Skeletal muscle satellite cell (primary cell): Measurements from ENCODE around the gene RPLP2.

Experiments used
- H3K27me3 ChIP-seq: 2 replicates; pipeline ENCODE4 v1.7.0; 2013; ENCODE audit warnings: low read length; ENCODE audit not compliant: control insufficient read depth, insufficient read depth
- H3K36me3 ChIP-seq: 2 replicates; pipeline ENCODE4 v1.7.0; 2013; ENCODE audit warnings: mild to moderate bottlenecking, control low read depth, low read length; ENCODE audit not compliant: insufficient read depth
- H3K4me1 ChIP-seq: 2 replicates; pipeline ENCODE4 v1.7.0; 2013; ENCODE audit warnings: low read length; ENCODE audit not compliant: control insufficient read depth, insufficient read depth
- H3K4me2 ChIP-seq: 2 replicates; pipeline ENCODE4 v1.7.0; 2013; ENCODE audit warnings: mild to moderate bottlenecking, low read length
- H3K4me3 ChIP-seq: 2 replicates; pipeline ENCODE4 v1.7.0; 2013; ENCODE audit warnings: low read length
- H3K9ac ChIP-seq: 2 replicates; pipeline ENCODE4 v1.7.0; 2013; ENCODE audit warnings: mild to moderate bottlenecking, low read depth, low read length, moderate library complexity
- H3K9me3 ChIP-seq: replicated peaks from 2 replicates; pipeline ENCODE4 v1.7.0; 2013; ENCODE audit warnings: mild to moderate bottlenecking, control low read depth, low read length

The RPLP2 gene

DNA sequence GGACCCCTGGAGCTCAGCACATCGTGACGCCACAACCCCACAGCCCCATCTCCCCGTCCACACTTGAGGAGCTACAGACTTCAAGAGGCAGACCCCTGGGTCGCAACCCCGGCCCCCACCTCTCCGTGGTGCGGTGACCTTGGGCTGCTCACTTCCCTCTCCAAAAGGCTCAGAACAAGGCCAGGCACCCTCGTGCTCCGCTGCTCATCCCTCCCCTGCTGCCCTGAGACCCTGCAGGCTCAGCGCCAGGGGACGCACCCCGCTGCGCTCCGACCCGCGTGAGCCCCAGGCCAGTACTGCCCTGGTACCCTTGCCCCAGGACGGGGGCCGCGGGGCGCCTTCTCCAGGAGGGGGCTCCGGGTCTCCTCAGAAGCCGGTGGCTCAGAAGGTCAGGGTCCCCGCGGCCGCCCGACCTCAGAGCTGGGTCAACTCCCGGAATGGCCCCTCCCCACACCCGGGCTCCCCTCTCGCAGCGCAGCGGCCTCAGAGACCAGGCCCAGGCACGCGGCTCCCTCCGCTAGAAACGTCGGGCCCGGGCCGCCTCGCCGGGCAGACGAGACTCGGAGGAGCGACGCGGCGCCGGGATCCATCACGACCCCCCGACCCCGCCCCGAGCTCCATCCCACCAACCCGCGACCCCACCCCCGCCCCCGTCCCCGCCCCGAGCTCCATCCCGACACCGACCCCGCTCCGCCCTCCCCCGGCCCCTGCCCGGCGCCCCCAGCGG, 33.0 kb upstream of the RPLP2 start:
- H3K4me3 ChIP-seq = peak overlapping the region; percentile 94
- H3K4me2 ChIP-seq = peak overlapping the region; percentile 97
- H3K9me3 ChIP-seq = no peaks in the 10 kb centered on the region
- peak overlapping the region; percentile 97 for H3K9ac ChIP-seq
- H3K4me1 ChIP-seq = peaks cover 42% of the 10 kb centered on the region
- H3K36me3 ChIP-seq = peaks cover 31% of the 10 kb centered on the region
- no peaks in the 10 kb centered on the region for H3K27me3 ChIP-seq

DNA sequence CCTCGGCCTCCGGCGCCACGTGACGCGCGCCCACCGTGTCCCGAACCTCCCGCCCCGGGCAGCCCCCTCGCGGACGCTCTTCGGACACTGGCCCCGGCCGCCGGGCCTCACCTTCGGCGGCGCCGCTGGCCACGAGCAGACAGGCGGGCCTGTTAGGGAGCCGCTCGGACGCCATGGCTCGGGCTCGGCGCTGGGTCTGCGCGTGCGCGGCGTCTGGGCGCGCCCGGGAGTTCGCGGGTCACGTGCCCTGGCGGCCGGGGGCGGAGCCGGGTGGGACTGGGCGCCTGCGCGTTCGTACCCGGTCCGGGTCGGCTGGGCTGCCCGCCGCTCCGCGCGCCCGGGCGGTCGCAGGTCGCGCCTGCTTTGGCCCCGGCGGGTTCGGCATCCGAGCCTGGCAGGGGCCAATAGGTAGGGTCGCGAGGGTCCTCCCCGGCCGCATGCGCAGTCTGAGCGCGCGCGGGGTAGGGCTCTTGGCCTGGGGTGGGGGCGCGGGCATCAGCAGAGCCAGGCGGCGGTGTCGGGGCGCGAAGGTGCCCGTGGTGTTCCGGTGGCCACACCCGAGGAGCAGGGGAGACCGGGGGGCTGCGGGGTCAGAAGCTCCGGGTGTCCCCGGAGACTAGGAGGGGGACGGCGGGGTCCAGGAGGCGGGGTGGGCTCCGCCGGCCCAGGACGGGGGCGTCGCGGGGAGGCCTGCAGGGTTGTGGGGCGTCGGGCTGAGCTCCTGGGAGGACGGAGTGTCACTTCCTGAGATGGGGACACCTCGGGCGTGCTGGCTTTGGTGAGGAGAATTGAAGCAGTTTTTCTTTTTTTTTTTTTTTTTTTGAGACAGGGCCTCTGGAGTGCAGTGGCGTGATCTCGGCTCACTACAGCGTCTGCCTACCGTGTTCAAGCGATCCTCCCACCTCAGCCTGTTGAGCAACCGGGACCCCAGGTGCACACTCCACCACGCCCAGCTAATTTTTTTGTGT, 32.2 kb upstream of the RPLP2 start, which contains the start of gene GATD1:
GATD1 (minus strand) TSS at position 200 of the 968 bp plus-strand sequence; CDS start at position 175, 25 bp downstream.
- H3K4me2 ChIP-seq = peak within 1 kb of the TSS; percentile 97
- no peaks in the 10 kb centered on the region for H3K27me3 ChIP-seq
- H3K4me3 ChIP-seq = peak within 1 kb of the TSS; percentile 94
- H3K9ac ChIP-seq = peak within 1 kb of the TSS; percentile 97
- peaks cover 23% of the 10 kb centered on the region for H3K36me3 ChIP-seq
- H3K9me3 ChIP-seq = no peaks in the 10 kb centered on the region
- peaks cover 39% of the 10 kb centered on the region for H3K4me1 ChIP-seq

DNA sequence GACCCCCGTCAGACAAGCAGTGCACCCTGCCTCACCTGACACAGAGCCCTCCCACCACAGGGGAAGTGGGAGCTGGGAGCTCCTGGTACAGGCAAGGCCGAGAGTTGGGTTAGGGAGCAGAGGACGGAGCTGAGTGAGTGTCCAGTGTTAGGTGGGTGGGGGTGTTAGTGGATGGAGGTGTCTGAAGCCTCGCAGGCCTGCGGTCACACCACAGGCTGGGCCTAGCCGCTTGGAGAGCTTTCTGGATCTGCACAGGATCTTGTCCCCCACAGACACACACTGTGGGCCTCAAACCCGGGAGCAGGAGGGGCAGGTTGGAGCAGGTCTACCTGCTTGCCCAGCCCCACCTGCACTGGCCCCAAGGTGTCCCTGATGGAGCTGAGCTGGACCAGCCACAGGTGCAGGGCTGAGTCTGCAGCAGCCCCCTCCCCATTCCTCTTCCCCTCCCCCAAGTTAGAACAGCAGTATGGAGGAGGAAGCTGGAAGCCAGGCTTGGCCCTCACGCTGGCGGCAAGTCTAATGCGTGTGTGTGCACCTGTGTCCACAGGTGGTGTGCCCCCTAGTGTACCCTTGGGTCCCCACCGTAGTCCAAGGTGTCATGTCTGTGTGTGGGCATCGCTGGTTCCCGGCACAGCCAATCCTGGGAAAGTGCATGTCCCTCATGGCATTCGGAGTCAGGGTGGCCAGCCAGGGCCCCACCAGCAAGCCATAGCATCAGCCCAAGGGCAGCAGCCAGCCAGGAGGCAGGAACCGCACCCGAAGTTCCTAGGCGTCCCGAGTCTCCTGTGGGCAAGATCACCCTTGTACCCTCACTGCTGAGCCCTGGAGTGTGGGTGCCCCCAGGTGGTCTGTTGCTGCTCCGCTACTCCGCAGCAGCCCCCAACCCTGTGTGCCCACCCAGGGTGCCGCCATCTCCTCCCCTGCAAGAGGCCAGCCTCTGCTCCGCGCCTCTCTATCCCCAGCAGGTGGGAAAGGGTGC, 30.5 kb upstream of the RPLP2 start:
- H3K4me1 ChIP-seq = peaks cover 40% of the 10 kb centered on the region
- H3K9ac ChIP-seq = no peak overlapping the region

DNA sequence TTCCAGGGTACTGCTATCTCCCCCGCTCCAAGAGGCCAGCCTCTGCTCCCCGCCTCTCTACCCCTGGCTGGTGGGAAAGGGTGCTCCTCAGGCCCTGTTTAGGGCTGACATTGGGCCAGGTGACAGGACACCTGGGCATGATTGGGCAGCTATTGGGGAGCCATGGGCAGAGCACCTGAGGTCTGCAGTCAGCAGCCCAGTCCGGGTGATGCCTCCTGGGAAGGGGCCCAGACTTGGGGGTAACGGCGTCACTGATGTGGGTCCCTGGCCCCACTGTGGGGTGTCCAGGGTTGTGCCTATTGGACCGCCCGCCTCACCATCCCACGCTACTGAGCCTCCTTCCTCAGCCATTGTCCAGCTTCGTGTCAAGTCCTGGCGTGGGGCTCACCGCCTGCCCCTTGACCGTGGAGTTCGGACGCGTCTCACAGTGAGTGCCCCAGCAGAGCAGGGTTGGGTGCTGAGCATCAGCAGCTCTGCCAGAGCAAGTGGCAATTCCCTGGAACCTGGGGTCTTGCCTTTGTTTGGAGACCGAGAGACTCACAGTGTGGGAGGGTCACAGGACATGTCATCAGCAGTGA, 29.7 kb upstream of the RPLP2 start:
- Histone ChIP-seq H3K27me3 (no peaks in the 10 kb centered on the region), H3K4me2 (peak overlapping the region; percentile 13), H3K4me3 (no peak overlapping the region), H3K4me1 (peaks cover 37% of the 10 kb centered on the region), H3K9me3 (no peaks in the 10 kb centered on the region), H3K36me3 (peaks cover 7% of the 10 kb centered on the region), H3K9ac (no peak overlapping the region)

More for the DNA sequence above, 30.5 kb upstream of the RPLP2 start:
- Histone ChIP-seq H3K4me2 (no peak overlapping the region), H3K36me3 (peaks cover 10% of the 10 kb centered on the region), H3K4me3 (no peak overlapping the region), H3K9me3 (no peaks in the 10 kb centered on the region), H3K27me3 (no peaks in the 10 kb centered on the region)

DNA sequence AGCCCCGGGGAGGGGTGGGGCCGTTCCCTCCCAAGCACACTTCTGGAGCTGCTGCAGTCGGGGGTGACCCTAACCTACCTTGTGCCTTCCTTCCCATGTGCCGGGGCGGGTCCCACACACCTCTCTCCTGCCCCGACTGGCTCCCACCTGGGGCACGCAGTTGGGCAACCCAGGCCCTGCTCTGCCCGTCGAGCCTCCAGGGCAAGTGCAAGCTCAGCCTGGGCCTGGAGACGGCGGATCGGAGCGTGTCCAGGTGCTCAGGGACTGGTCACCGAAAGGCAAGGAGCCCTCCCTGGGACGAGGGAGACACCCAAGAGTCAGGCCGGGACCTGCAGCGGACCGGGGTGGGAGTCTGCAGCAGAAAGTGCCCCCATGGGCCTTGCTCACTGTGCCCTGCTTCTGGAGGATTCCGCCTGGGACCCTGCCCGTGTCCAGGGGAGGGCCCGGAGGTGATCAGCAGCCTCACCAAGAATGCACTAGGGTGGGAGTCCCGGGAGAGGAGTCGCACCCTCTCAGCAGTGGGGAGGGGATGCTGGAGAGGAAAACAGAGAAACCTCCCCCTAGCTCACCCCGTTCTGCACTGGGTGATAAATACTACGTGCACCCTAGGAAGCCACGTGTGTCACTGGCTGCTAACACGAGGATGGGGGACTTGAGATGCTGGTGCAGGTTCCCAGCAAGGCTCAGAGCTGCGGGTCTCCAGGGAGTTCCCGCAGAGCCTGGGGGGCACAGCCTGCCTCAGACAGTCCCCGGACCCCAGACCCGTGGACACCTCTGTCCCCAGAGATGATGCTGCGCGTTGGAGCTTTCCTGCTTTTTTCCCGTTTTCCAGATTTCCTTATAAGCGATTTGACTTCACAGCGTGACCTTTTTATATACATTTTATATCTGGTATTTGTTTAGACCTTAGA, 27.2 kb upstream of the RPLP2 start:
- peaks cover 7% of the 10 kb centered on the region for H3K36me3 ChIP-seq
- peak overlapping the region; percentile 38 for H3K9ac ChIP-seq
- peaks cover 24% of the 10 kb centered on the region for H3K4me1 ChIP-seq
- no peaks in the 10 kb centered on the region for H3K9me3 ChIP-seq
- no peak overlapping the region for H3K4me3 ChIP-seq
- peak overlapping the region; percentile 66 for H3K4me2 ChIP-seq
- H3K27me3 ChIP-seq = no peaks in the 10 kb centered on the region

DNA sequence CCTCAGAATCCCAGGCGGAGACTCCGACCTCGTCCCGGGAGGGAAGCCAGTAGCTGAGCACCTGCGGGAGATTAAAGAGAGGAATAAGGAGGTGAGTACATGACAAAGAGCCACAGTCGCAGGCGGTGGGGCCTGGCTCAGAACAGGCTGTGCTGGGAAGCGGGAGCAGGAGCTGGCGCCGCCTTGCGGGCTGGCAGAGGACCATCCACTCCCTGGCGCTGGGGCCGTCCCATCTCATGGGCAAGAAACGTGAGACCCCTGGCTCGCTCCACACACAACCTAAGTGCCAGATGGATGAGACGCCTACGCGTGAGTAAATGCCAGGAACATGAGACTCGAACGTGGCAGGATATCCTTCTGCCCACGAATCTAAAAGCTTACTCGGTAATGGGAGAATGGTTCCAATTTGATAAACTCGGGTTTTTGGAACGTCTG, 26.2 kb upstream of the RPLP2 start:
- peak overlapping the region; percentile 46 for H3K9ac ChIP-seq

DNA sequence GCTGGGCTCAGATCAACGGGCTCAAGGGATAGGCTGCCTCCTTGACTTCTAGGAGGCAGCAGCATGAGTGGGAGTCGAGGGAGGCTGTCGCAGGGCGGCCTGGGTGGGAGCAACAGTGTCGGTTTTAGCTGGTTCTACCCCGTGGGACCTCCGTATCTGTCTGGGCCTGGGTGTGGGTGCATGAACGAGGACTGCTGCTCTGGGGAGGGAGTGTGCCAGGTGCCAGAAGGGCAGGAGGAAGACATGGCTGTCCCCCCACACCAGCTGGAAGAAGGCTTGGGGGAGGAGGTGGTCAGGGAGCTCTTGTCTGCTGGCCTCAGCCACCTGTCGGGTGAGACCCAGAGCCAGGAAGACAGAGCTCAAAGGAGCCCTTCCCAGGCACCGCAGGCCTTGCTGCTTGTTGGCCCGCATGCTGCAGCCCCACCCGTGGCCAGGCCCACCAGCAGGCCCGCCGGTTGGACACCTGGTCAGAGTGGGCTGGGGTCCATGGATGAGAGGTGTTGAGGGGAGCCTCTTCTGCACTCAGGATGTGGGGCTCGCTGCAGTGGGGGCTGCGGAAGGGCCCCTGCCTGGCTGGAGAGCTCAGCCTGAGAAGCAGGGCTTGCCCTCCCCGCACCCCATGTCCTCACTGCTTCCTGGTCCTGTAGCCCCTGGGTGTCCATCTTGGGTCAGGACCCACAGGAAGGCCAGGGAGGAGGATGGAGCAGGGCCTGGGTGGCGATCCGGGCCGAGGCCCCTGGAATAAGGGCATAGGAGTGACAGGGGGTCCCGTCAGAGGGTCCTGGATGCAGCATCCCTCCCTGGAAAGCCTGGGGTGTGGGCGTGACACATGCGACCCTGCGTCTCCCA, 23.3 kb upstream of the RPLP2 start:
- no peak overlapping the region for H3K9ac ChIP-seq
- H3K36me3 ChIP-seq = no peaks in the 10 kb centered on the region
- H3K9me3 ChIP-seq = no peaks in the 10 kb centered on the region
- H3K4me3 ChIP-seq = no peak overlapping the region
- no peaks in the 10 kb centered on the region for H3K27me3 ChIP-seq
- peaks cover 24% of the 10 kb centered on the region for H3K4me1 ChIP-seq
- no peak overlapping the region for H3K4me2 ChIP-seq

More for the DNA sequence above, 26.2 kb upstream of the RPLP2 start:
- H3K4me2 ChIP-seq = peak overlapping the region; percentile 66
- no peak overlapping the region for H3K4me3 ChIP-seq
- no peaks in the 10 kb centered on the region for H3K9me3 ChIP-seq
- peaks cover 17% of the 10 kb centered on the region for H3K4me1 ChIP-seq
- H3K27me3 ChIP-seq = no peaks in the 10 kb centered on the region
- H3K36me3 ChIP-seq = peaks cover 7% of the 10 kb centered on the region

DNA sequence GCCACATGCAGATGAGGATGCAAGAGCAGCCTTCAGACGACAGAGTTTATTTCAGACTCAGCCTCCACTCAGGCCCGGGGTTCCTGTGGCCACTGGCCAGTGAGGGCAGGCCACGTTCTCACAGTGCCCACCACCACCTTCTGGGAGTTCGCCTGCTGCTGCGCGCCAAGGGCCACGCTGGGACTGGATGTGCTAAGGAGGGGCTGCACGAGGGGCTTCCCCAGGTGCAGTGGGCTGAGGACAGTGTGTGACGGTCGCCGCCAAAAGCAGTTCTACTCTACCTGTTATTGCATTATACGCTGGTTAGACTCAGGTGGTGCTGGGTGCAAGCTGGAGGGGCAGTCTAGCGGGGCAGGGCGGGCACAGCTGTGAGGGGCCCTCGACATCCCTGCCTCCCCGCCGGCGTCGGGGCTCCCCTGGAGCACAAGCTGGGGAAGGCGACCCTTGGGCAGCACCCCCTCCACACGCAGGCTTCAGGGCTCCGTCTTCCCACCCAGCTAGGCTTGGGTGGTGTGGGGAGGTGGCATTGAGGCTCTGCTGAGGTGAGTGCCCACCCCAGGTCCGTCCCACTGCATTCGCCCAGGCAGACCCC, 22.6 kb upstream of the RPLP2 start:
- Histone ChIP-seq H3K4me2 (no peak overlapping the region), H3K9ac (no peak overlapping the region), H3K9me3 (no peaks in the 10 kb centered on the region), H3K4me3 (no peak overlapping the region), H3K4me1 (peaks cover 24% of the 10 kb centered on the region), H3K36me3 (no peaks in the 10 kb centered on the region), H3K27me3 (no peaks in the 10 kb centered on the region)

DNA sequence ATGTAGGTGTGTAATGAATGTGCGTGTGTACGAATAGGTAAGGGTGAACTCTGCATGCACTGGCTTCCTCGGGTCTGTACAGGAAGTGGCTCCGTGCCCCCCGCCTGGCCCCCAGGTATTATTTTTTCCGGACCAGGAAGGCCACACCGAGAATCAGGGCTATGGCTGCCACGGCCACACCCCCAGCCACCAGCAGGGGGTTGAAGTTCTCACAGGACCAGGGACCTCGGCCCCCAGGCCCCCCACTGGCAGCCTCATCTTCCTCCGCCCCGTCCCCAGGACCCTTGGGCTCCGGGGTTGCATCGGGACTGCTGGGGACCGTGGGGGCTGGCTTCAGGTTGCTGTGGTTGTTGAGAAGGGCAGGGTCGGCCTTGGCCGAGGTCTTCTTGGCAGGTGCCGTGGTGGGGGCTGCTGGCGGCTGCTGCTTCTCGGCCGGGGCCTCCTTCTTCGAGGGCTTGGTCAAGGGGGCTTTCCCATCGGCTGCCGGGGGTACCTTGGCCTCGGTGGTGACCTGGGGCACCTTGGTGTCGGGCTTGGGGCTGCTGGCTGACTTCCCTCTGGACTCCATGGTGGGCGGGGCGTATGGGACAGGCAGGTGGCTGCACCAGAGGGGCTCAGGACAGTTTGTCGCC, 21.6 kb upstream of the RPLP2 start:
- Histone ChIP-seq H3K4me1 (peaks cover 18% of the 10 kb centered on the region), H3K4me3 (no peak overlapping the region), H3K4me2 (no peak overlapping the region), H3K9me3 (no peaks in the 10 kb centered on the region), H3K9ac (no peak overlapping the region), H3K36me3 (peaks cover 4% of the 10 kb centered on the region), H3K27me3 (no peaks in the 10 kb centered on the region)
